ENCODE results near the gene ALDOA.
A peak's percentile ranks its signal among the peaks of the same experiment; 100 is the strongest.
"Not testable (repeated sequence)": the region's sequence is repeated elsewhere in the genome, so short reads cannot be mapped to it uniquely, and the experiment has no call there.

Gene ALDOA

GRCh38 chr16:30092373-30093010 is 26.9 kb downstream of the ALDOA start:
- peak; percentile 69 to 94 for DNase-seq

DNA sequence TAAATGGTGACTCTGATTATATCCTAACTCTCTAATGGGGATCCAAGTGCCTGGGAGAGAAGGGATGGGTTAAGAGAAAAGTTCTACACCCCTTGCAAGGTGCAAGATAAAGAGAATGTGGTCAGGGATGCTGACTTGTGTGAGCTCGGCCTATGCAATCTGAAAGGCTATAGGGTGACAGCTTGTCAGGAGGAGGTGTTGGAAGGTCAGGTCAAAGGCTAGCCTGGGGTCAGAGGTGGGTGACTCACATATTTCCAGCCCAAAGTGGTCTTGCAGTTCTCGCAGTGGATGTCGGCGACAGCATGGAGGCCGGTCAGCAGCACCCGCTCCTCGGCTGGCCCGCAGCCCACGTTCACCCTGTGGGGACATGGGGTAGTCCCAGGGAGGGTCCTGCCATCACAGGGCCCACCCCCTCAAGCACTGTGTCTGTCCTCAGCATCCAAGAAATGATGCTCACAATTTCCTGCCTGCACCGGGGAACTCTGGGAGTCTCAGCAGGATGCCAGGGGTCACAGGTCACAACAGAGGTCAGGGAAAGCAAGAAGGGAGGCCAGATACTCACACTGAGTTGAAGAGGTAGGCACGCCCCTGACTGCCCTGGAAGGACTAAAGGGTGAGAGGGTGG is 29.1 kb downstream of the ALDOA start:
- DNase-seq: no peak

DNA sequence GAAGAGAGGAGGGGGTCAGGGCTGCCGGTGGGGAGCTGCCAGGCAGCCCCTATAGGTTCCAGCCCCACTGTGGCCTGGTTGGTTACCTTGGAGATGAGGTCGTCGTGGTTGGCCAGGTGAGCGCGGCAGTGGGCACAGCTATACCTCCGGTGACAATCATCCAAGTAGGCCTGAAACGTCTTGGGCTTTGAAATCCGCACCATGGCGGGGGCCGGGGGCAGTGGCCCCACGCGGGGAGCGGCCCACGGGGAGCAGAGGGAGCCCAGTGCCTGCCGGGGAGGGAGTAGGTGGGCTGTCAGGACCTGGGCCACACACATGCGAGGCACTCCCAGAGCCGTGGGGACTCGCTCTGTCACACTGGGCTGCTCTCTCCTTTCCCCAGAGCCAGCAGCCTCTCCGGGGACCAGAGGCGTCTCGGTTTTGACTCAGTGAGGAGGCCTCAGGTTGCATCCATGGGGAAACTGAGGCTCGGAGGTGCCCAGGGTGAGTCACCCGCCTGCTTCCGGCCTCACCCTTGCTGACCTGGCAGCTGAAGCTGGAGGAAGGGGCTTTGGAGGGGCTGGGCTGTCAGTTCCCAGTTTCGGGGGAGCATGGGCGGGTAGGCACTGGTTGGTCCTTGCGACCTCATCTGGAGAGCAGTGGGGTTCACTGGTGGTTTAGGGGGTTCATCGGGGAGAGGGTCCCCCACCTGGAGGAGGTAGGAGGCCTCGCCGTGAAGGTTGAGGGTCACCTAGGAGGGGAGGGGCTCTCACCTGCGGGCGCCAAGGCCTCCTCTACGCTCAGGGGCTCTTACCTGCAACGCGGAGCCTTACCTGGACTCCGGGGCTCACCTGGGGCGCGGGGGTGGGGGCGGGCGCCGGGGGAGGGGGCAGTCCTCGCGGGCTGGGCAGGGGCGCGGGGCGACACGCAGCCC is 29.9 kb downstream of the ALDOA start:
- DNase-seq: no peak

- peak; percentile 45 to 62 for DNase-seq
Observed at GRCh38 chr16:30096105-30096861, 30.7 kb downstream of the ALDOA start, which contains the start of gene YPEL3. Gene YPEL3, minus strand, starts transcription at chr16:30096213. Its CDS starts 731 bp downstream, at chr16:30095482.

DNA sequence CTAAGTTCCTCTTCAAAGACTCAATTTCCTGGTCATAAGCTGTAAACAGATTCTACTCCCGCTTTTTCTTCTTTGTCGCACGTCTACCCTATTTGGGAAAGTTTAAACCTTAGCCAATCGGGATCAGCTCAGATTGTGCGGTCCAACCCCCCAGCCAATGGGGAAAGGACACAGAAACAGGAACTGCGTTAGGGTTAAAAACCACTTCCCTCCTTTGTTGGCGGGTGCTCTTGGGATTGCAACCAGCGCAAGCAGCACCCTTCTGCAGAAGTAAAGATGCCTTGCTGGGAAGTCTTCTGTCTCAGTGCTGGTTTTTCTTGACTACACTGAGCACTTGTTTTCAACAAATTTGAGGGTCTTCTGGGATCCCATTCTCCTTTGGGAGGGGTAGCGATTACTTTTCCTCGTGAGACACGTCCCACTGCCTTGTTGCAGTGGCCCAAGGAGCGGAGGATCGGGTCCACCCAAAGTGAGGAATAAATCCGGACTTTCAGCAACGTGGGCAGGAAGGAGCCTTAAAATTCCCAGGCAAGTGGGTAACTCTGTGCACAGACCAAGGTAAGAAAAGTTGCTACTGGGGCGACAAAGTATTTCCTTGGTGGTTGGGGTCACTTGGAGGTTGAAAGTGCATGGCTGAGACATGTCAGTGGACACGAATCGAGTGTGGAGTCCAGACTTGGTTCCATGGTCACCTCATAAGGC is 31.5 kb downstream of the ALDOA start:
- DNase-seq: no peak

GRCh38 chr16:30104090-30104489 is 38.5 kb downstream of the ALDOA start:
- no peak for DNase-seq

DNA sequence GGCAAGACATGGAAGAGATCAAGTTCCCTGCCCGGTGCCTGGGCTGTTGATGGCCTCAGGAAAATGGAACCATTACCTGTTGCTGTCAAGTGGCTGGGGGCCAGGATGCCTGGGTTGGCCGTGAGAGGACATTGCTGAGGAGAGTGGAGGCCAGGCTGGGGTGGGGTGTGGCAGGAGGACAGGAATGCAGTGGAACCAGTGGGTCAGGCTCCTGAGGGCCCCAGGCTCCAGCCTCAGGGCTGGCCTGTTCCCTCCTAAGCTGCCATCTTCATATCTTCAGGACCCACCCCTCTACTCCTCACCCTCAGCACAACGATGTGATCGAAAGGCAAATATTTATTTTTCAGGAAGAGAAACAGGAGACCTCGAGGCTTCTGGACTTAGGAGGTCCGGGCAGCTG is 38.9 kb downstream of the ALDOA start:
- no peak for DNase-seq

DNA sequence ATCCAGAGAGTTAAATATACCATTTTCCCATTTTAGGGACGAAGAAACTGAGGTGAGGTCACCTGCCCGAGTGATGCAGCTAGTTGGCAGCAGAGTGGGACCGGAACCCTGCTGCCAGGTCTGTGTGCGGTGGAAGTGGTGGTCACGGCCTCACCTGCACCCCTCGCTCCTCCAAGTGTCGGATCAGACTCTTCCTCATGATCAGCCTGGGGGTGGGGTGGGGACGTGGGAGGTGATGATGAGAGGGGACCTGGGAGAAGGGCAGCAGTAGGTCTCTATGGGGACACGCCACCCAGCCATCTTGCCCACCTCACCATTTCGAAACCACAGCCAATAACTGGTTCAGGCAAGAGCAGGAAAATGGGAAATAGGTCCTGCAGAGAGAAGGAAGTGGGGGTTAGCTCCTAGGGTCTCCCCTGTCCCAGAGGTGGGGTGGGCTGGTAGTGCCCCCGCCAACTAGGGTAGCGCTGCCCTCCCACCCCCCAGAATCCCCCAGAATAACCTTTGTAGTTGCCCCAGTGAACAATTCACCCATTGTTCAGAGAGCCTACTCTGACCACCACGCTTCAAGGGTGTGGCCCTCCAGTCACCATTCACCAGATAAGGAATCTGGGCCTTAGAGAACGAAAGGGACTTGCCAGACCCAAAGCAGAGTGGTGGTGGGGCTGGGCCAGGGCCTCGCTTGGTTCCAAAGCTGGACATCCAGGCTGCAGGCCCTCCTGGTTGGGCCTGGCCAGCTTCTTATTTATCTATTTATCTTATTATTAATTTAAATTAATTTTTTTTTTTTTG is 42.7 kb downstream of the ALDOA start:
- DNase-seq: no peak

DNA sequence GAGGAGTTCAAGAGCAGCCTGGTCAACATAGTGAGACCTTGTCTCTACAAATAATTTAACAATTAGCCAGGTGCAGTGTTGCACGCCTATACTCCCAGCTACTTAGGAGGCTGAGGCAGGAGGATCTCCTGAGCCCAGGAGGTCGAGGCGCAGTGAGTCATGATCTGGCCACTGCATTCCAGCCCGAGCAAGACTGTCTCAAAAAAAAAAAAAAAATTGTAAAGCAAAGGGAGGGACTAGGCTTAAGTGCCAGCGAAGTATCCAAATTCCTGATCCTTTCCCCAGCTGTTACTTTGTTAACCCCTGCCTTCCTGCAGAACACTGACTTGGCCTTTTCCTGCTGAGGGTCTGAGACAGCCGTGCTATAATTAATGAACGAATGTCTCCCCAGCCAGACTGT is 45.1 kb downstream of the ALDOA start:
- DNase-seq: no peak

GRCh38 chr16:30112197-30113030 is 46.9 kb downstream of the ALDOA start:
- DNase-seq: peak in 1 of 2 donors; percentile 11

- DNase-seq: no peak
Observed at GRCh38 chr16:30113031-30113710, 47.6 kb downstream of the ALDOA start, which contains the start of gene GDPD3. Gene GDPD3, minus strand, starts transcription at chr16:30113537. Its CDS starts 59 bp downstream, at chr16:30113478.

- DNase-seq: no peak
Observed at GRCh38 chr16:30113711-30114333, 48.3 kb downstream of the ALDOA start.

GRCh38 chr16:30114411-30114810 is 48.9 kb downstream of the ALDOA start:
- no peak for DNase-seq

DNA sequence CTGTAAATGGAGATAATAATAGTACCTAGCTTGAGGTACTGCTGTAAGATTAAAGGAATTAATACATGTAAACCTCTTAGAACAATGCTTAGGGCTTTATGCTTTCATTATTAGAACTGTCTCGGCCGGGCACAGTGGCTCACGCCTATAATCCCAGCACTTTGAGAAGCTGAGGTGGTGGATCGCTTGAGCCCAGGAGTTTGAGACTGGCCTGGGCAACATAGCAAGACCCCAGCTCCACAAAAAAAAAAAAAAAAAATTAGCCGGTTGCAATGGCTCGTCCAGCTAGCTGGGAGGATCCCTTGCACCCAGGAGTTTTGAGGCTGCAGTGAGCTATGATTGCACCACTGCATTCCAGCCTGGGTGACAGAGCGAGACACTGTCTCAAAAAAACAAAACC is 49.3 kb downstream of the ALDOA start:
- DNase-seq: not testable (repeated sequence)

DNA sequence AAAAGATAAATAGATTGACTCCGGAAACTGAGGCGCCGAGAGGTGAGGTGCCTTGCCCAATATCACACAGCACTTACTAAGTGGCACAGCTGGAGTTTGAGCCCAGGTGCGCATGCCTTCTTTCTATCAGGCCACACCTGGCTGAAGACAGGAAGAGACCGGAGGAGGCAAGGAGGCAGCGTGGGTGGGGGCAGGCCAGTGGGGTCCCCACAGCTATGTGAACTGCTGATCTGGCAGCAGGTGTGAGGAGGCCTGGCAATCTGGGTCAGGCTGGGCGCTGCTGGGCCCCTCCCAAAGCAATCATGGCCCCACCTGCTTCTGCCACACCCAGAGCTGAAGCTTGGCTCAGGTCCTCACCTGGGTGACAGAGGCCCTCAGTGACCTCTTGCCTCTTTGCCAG is 49.7 kb downstream of the ALDOA start:
- DNase-seq: no peak

- no peak for DNase-seq
Observed at GRCh38 chr16:30116291-30117207, 51.0 kb downstream of the ALDOA start.

GRCh38 chr16:30117768-30118167 is 52.2 kb downstream of the ALDOA start:
- no peak for DNase-seq

- DNase-seq: no peak
Observed at GRCh38 chr16:30119428-30119827, 53.9 kb downstream of the ALDOA start.
